Activated naive CD4-positive, alpha-beta T cell treated with anti-CD3 and anti-CD28 coated beads, Interleukin-2, amount 50 U/mL, for 24 hours (primary cell): ENCODE results near the gene PSENEN.
A peak's percentile ranks its signal among the peaks of the same experiment; 100 is the strongest.

Source experiments
- H3K27ac Mint-ChIP-seq: one replicate; pipeline ENCODE4 v1.8.0; 2021; ENCODE audit warnings: mild to moderate bottlenecking, mixed read lengths
- H3K27me3 Mint-ChIP-seq: one replicate; pipeline ENCODE4 v1.8.0; 2021; ENCODE audit warnings: mixed read lengths
- H3K36me3 Mint-ChIP-seq: one replicate; pipeline ENCODE4 v1.8.0; 2021; ENCODE audit warnings: mixed read lengths
- H3K4me1 Mint-ChIP-seq: one replicate; pipeline ENCODE4 v1.8.0; 2021; ENCODE audit warnings: mixed read lengths
- H3K4me3 Mint-ChIP-seq: one replicate; pipeline ENCODE4 v1.8.0; 2021; ENCODE audit warnings: mild to moderate bottlenecking, mixed read lengths
- H3K9me3 Mint-ChIP-seq: one replicate; pipeline ENCODE4 v1.8.0; 2021; ENCODE audit warnings: mixed read lengths

The PSENEN gene

GRCh38 chr19:35752746-35753350 lies 7.4 kb downstream of the PSENEN start:
- no peak overlapping the region for H3K4me3 Mint-ChIP-seq
- peaks cover 4% of the 10 kb centered on the region for H3K36me3 Mint-ChIP-seq

GRCh38 chr19:35753634-35754369 lies 8.4 kb downstream of the PSENEN start:
- Mint-ChIP-seq H3K36me3 (peaks cover 4% of the 10 kb centered on the region), H3K4me3 (peak overlapping the region; percentile 15), H3K27me3 (peaks cover 7% of the 10 kb centered on the region), H3K27ac (no peak overlapping the region), H3K9me3 (no peaks in the 10 kb centered on the region), H3K4me1 (peaks cover 33% of the 10 kb centered on the region)

More at GRCh38 chr19:35752746-35753350, 7.4 kb downstream of the PSENEN start:
- peaks cover 41% of the 10 kb centered on the region for H3K4me1 Mint-ChIP-seq
- peaks cover 6% of the 10 kb centered on the region for H3K27me3 Mint-ChIP-seq
- H3K9me3 Mint-ChIP-seq: no peaks in the 10 kb centered on the region
- no peak overlapping the region for H3K27ac Mint-ChIP-seq

GRCh38 chr19:35754370-35755130 lies 9.1 kb downstream of the PSENEN start:
- no peaks in the 10 kb centered on the region for H3K9me3 Mint-ChIP-seq
- peaks cover 33% of the 10 kb centered on the region for H3K4me1 Mint-ChIP-seq
- no peak overlapping the region for H3K27ac Mint-ChIP-seq
- H3K27me3 Mint-ChIP-seq: peaks cover 7% of the 10 kb centered on the region
- peak overlapping the region; percentile 15 for H3K4me3 Mint-ChIP-seq
- H3K36me3 Mint-ChIP-seq: peaks cover 4% of the 10 kb centered on the region

- Mint-ChIP-seq H3K4me1 (peaks cover 31% of the 10 kb centered on the region), H3K36me3 (peaks cover 4% of the 10 kb centered on the region), H3K27me3 (peaks cover 7% of the 10 kb centered on the region), H3K4me3 (peak overlapping the region; percentile 36), H3K27ac (peak overlapping the region; percentile 76), H3K9me3 (no peaks in the 10 kb centered on the region)
These were observed 9.7 kb downstream of the PSENEN start for GRCh38 chr19:35755131-35755549.

- peaks cover 4% of the 10 kb centered on the region for H3K36me3 Mint-ChIP-seq
- no peak overlapping the region for H3K27ac Mint-ChIP-seq
- H3K4me3 Mint-ChIP-seq: peak overlapping the region; percentile 58
- H3K4me1 Mint-ChIP-seq: peaks cover 31% of the 10 kb centered on the region
- no peaks in the 10 kb centered on the region for H3K9me3 Mint-ChIP-seq
- peaks cover 7% of the 10 kb centered on the region for H3K27me3 Mint-ChIP-seq
These were observed 10.3 kb downstream of the PSENEN start for GRCh38 chr19:35755550-35756376.

- peaks cover 7% of the 10 kb centered on the region for H3K27me3 Mint-ChIP-seq
- peak within 1 kb of the TSS; percentile 99 for H3K4me3 Mint-ChIP-seq
- H3K4me1 Mint-ChIP-seq: peaks cover 31% of the 10 kb centered on the region
- H3K36me3 Mint-ChIP-seq: peaks cover 4% of the 10 kb centered on the region
- peak within 1 kb of the TSS; percentile 99 for H3K27ac Mint-ChIP-seq
- H3K9me3 Mint-ChIP-seq: no peaks in the 10 kb centered on the region
These were observed 11.2 kb downstream of the PSENEN start, which contains the start of gene HSPB6 for GRCh38 chr19:35756377-35757230. HSPB6 (minus strand) TSS chr19:35757029; CDS start chr19:35757008, 21 bp downstream.

- peak overlapping the region; percentile 99 for H3K4me3 Mint-ChIP-seq
- H3K9me3 Mint-ChIP-seq: no peaks in the 10 kb centered on the region
- peaks cover 4% of the 10 kb centered on the region for H3K36me3 Mint-ChIP-seq
- no peak overlapping the region for H3K27ac Mint-ChIP-seq
- H3K4me1 Mint-ChIP-seq: peaks cover 31% of the 10 kb centered on the region
- H3K27me3 Mint-ChIP-seq: peaks cover 7% of the 10 kb centered on the region
These were observed 11.8 kb downstream of the PSENEN start for GRCh38 chr19:35757231-35757748.

GRCh38 chr19:35757749-35758608 lies 12.5 kb downstream of the PSENEN start, which contains the start of gene PROSER3:
PROSER3 (plus strand) TSS chr19:35758176; CDS start chr19:35758216, 40 bp downstream.
- H3K9me3 Mint-ChIP-seq: no peaks in the 10 kb centered on the region
- peaks cover 31% of the 10 kb centered on the region for H3K4me1 Mint-ChIP-seq
- peaks cover 4% of the 10 kb centered on the region for H3K36me3 Mint-ChIP-seq
- H3K4me3 Mint-ChIP-seq: peak within 1 kb of the TSS; percentile 99
- peak within 1 kb of the TSS; percentile 99 for H3K27ac Mint-ChIP-seq
- peaks cover 7% of the 10 kb centered on the region for H3K27me3 Mint-ChIP-seq

GRCh38 chr19:35759697-35760096 lies 14.2 kb downstream of the PSENEN start:
- Mint-ChIP-seq H3K36me3 (peaks cover 3% of the 10 kb centered on the region), H3K27me3 (peaks cover 7% of the 10 kb centered on the region), H3K9me3 (no peaks in the 10 kb centered on the region), H3K4me1 (peaks cover 31% of the 10 kb centered on the region), H3K4me3 (peak overlapping the region; percentile 99), H3K27ac (no peak overlapping the region)

GRCh38 chr19:35760711-35761349 lies 15.4 kb downstream of the PSENEN start:
- Mint-ChIP-seq H3K4me1 (peaks cover 26% of the 10 kb centered on the region), H3K36me3 (no peaks in the 10 kb centered on the region), H3K9me3 (no peaks in the 10 kb centered on the region), H3K27me3 (peaks cover 3% of the 10 kb centered on the region), H3K27ac (no peak overlapping the region), H3K4me3 (peak overlapping the region; percentile 36)

- peaks cover 3% of the 10 kb centered on the region for H3K36me3 Mint-ChIP-seq
- H3K4me3 Mint-ChIP-seq: no peak overlapping the region
- no peak overlapping the region for H3K27ac Mint-ChIP-seq
- H3K27me3 Mint-ChIP-seq: no peaks in the 10 kb centered on the region
- H3K9me3 Mint-ChIP-seq: no peaks in the 10 kb centered on the region
- H3K4me1 Mint-ChIP-seq: peaks cover under 1% of the 10 kb centered on the region
These were observed 19.2 kb downstream of the PSENEN start for GRCh38 chr19:35764432-35765315.

GRCh38 chr19:35766571-35767104 lies 21.2 kb downstream of the PSENEN start:
- H3K27me3 Mint-ChIP-seq: no peaks in the 10 kb centered on the region
- H3K9me3 Mint-ChIP-seq: no peaks in the 10 kb centered on the region
- H3K27ac Mint-ChIP-seq: no peak overlapping the region
- peaks cover 3% of the 10 kb centered on the region for H3K36me3 Mint-ChIP-seq
- no peak overlapping the region for H3K4me3 Mint-ChIP-seq
- H3K4me1 Mint-ChIP-seq: no peaks in the 10 kb centered on the region
